HG02642 (cell line): ENCODE measurements around the gene ZCCHC9.

Experiments
- ATAC-seq: cut with Tn5 transposase; IDR thresholded peaks from one replicate; pipeline ENCODE4 v1.9.1; 2021; ENCODE audit warnings: mild to moderate bottlenecking; ENCODE audit not compliant: unreplicated experiment, poor library complexity

Gene ZCCHC9

GRCh38 chr5:81354093-81354492, 52.7 kb downstream of the ZCCHC9 start:
- no peak for ATAC-seq

- ATAC-seq, result no peak
Measured at GRCh38 chr5:81355291-81356251, 54.2 kb downstream of the ZCCHC9 start.

GRCh38 chr5:81359108-81359507, 57.7 kb downstream of the ZCCHC9 start:
- ATAC-seq, result no peak

- ATAC-seq, result no peak
Measured at GRCh38 chr5:81359881-81360280, 58.5 kb downstream of the ZCCHC9 start.

- ATAC-seq, result no peak
Measured at GRCh38 chr5:81360640-81361039, 59.3 kb downstream of the ZCCHC9 start.

- ATAC-seq, result no peak
Measured at GRCh38 chr5:81361600-81361999, 60.2 kb downstream of the ZCCHC9 start.
